WTC11 (cell line): ENCODE measurements around the gene GPR82. TPM values are rescaled to one million over a fixed set of nuclear protein-coding genes. Genes with fewer than 3 reads are reported as not detected.

Experiments used
- ATAC-seq: fragments of 200-7000 bp; cut with Tn5 transposase; 2 replicates; pipeline ENCODE4 v1.10.0; 2021; ENCODE audit warnings: mild to moderate bottlenecking, moderate library complexity
- CTCF ChIA-PET: fragments of 300-600 bp; sonication (Branson Sonifier 250); formaldehyde crosslinking; loops from one replicate; lab custom pipeline; 2021; ENCODE audit warnings: antibody characterized with exemption; lab: Charles Lee
- POLR2A ChIA-PET: fragments of 350-600 bp; sonication (Branson Sonifier 250); formaldehyde crosslinking; loops from one replicate; lab custom pipeline; 2021; ENCODE audit warnings: antibody characterized with exemption; lab: Charles Lee
- DNase-seq: peaks from one replicate; pipeline ENCODE4 v3.0.0; 2021; ENCODE audit warnings: low spot score
- H3K27ac Mint-ChIP-seq: 2 replicates; pipeline ENCODE4 v1.8.0; 2021; ENCODE audit warnings: mixed read lengths
- H3K27me3 Mint-ChIP-seq: 2 replicates; pipeline ENCODE4 v1.8.0; 2021; ENCODE audit warnings: low read depth, mild to moderate bottlenecking, moderate library complexity, mixed read lengths
- H3K36me3 Mint-ChIP-seq: 2 replicates; pipeline ENCODE4 v1.8.0; 2021; ENCODE audit warnings: mixed read lengths
- H3K4me1 Mint-ChIP-seq: 2 replicates; pipeline ENCODE4 v1.8.0; 2022; ENCODE audit warnings: mixed read lengths
- H3K4me3 Mint-ChIP-seq: 2 replicates; pipeline ENCODE4 v1.8.0; 2021; ENCODE audit warnings: mild to moderate bottlenecking, moderate library complexity, mixed read lengths
- H3K9me3 Mint-ChIP-seq: 2 replicates; pipeline ENCODE4 v1.8.0; 2021; ENCODE audit warnings: mixed read lengths
- ATF2 ChIP-seq: sonication (generic); formaldehyde crosslinking; IDR thresholded peaks from 2 replicates; pipeline ENCODE4 v1.8.1; 2022; ENCODE audit warnings: low read depth, missing genetic modification reagents, borderline replicate concordance
- CBFB ChIP-seq: sonication (generic); formaldehyde crosslinking; IDR thresholded peaks from 2 replicates; pipeline ENCODE4 v1.8.1; 2022; ENCODE audit warnings: mild to moderate bottlenecking, low read depth, missing genetic modification reagents
- CREM ChIP-seq: sonication (generic); formaldehyde crosslinking; IDR thresholded peaks from 2 replicates; pipeline ENCODE4 v1.8.1; 2022; ENCODE audit warnings: mild to moderate bottlenecking, missing genetic modification reagents, moderate library complexity
- E2F1 ChIP-seq: sonication (generic); formaldehyde crosslinking; IDR thresholded peaks from 2 replicates; pipeline ENCODE4 v1.8.0; 2022; ENCODE audit warnings: mild to moderate bottlenecking, missing genetic modification reagents
- EMX1 ChIP-seq: fragments of 250-450 bp; sonication (Bioruptor Pico); IDR thresholded peaks from 2 replicates; pipeline ENCODE4 v1.8.0; 2021; ENCODE audit warnings: mild to moderate bottlenecking
- GRHL2 ChIP-seq: fragments of 250-450 bp; sonication (Bioruptor Pico); IDR thresholded peaks from 2 replicates; pipeline ENCODE4 v1.8.0; 2022; ENCODE audit warnings: mild to moderate bottlenecking, moderate library complexity; ENCODE audit not compliant: insufficient replicate concordance, severe bottlenecking
- HMGA2 ChIP-seq: fragments of 250-450 bp; sonication (Bioruptor Pico); IDR thresholded peaks from 2 replicates; pipeline ENCODE4 v1.4.0; 2021; ENCODE audit warnings: mild to moderate bottlenecking, moderate library complexity
- IRF2 ChIP-seq: sonication (generic); formaldehyde crosslinking; IDR thresholded peaks from 2 replicates; pipeline ENCODE4 v1.8.0; 2022; ENCODE audit warnings: low read depth, missing genetic modification reagents, borderline replicate concordance
- JAZF1 ChIP-seq: fragments of 250-450 bp; sonication (Bioruptor Pico); IDR thresholded peaks from 2 replicates; pipeline ENCODE4 v1.9.0; 2021; ENCODE audit warnings: moderate library complexity, mild to moderate bottlenecking, inconsistent platforms
- JUN ChIP-seq: sonication (generic); formaldehyde crosslinking; IDR thresholded peaks from 2 replicates; pipeline ENCODE4 v1.8.0; 2023; ENCODE audit warnings: mild to moderate bottlenecking, missing genetic modification reagents
- NFATC4 ChIP-seq: fragments of 250-450 bp; sonication (Bioruptor Pico); IDR thresholded peaks from 2 replicates; pipeline ENCODE4 v1.9.0; 2021; ENCODE audit warnings: mild to moderate bottlenecking
- RORB ChIP-seq: fragments of 250-450 bp; sonication (Bioruptor Pico); IDR thresholded peaks from 2 replicates; pipeline ENCODE4 v1.9.0; 2021; ENCODE audit warnings: mild to moderate bottlenecking
- SP1 ChIP-seq: sonication (generic); formaldehyde crosslinking; conservative IDR thresholded peaks from 2 replicates; pipeline ENCODE4 v1.8.1; 2022; ENCODE audit warnings: missing genetic modification reagents
- TCF7 ChIP-seq: sonication (generic); formaldehyde crosslinking; IDR thresholded peaks from 2 replicates; pipeline ENCODE4 v1.8.0; 2022; ENCODE audit warnings: mild to moderate bottlenecking, low read depth, missing genetic modification reagents, moderate library complexity
- USF2 ChIP-seq: sonication (generic); formaldehyde crosslinking; IDR thresholded peaks from 2 replicates; pipeline ENCODE4 v1.8.1; 2023; ENCODE audit warnings: mild to moderate bottlenecking, missing genetic modification reagents, moderate library complexity
- ZNF121 ChIP-seq: sonication (generic); formaldehyde crosslinking; IDR thresholded peaks from 2 replicates; pipeline ENCODE4 v1.8.0; 2023; ENCODE audit warnings: missing genetic modification reagents
- ZNF138 ChIP-seq: sonication (generic); formaldehyde crosslinking; conservative IDR thresholded peaks from 2 replicates; pipeline ENCODE4 v1.8.1; 2022; ENCODE audit warnings: mild to moderate bottlenecking, moderate library complexity, missing genetic modification reagents
- ZNF219 ChIP-seq: sonication (generic); formaldehyde crosslinking; IDR thresholded peaks from 2 replicates; pipeline ENCODE4 v1.8.0; 2023; ENCODE audit warnings: missing genetic modification reagents, mild to moderate bottlenecking, borderline replicate concordance
- ZNF232 ChIP-seq: sonication (generic); formaldehyde crosslinking; IDR thresholded peaks from 2 replicates; pipeline ENCODE4 v1.8.0; 2022; ENCODE audit warnings: mild to moderate bottlenecking, missing genetic modification reagents
- ZNF317 ChIP-seq: sonication (generic); formaldehyde crosslinking; IDR thresholded peaks from 2 replicates; pipeline ENCODE4 v1.8.1; 2023; ENCODE audit warnings: low read depth, mild to moderate bottlenecking, moderate library complexity, missing genetic modification reagents, borderline replicate concordance
- total RNA-seq: library from RNA; stranded (reverse); gene quantifications from 3 replicates; pipeline ENCODE4 v1.2.3, GENCODE V29; 2021

Gene GPR82
- total RNA-seq, 1 experiment from 2014 or later: not detected

GRCh38 chrX:41761702-41762101 is 37.7 kb downstream of the GPR82 start:
- H3K9me3 Mint-ChIP-seq: no peaks in the 10 kb centered on the region
- CTCF ChIA-PET: no interaction called here
- no peak for TF ChIP-seq JAZF1
- no peak for TF ChIP-seq CREM (CRISPR knock-in tag)
- no peak for TF ChIP-seq EMX1 (CRISPR knock-in tag)
- TF ChIP-seq IRF2 (CRISPR knock-in tag): no peak
- no peak for TF ChIP-seq ZNF232
- no peak for TF ChIP-seq CBFB (CRISPR knock-in tag)
- no peak for TF ChIP-seq ZNF219 (CRISPR knock-in tag)
- TF ChIP-seq JUN (CRISPR knock-in tag): no peak
- TF ChIP-seq NFATC4 (CRISPR knock-in tag): no peak
- TF ChIP-seq, all 79 proteins: peak for 0
- Mint-ChIP-seq H3K36me3 (no peaks in the 10 kb centered on the region), H3K27me3 (no peaks in the 10 kb centered on the region), H3K4me3 (no peak overlapping the region), H3K27ac (no peak overlapping the region), H3K4me1 (peaks cover 20% of the 10 kb centered on the region)
- POLR2A ChIA-PET: no interaction called here
- DNase-seq (no peak), ATAC-seq (no peak)

- no peaks in the 10 kb centered on the region for H3K27me3 Mint-ChIP-seq
- H3K9me3 Mint-ChIP-seq: peaks cover 8% of the 10 kb centered on the region
- H3K27ac Mint-ChIP-seq: no peak overlapping the region
- no peak overlapping the region for H3K4me3 Mint-ChIP-seq
- peaks cover 7% of the 10 kb centered on the region for H3K36me3 Mint-ChIP-seq
- no peak for DNase-seq
- no peak for ATAC-seq
- ChIA-PET POLR2A (no interaction called here), CTCF (no interaction called here)
- H3K4me1 Mint-ChIP-seq: no peaks in the 10 kb centered on the region
- TF ChIP-seq USF2 (CRISPR knock-in tag) (no peak), ATF2 (CRISPR knock-in tag) (no peak), ZNF317 (CRISPR knock-in tag) (no peak), SP1 (CRISPR knock-in tag) (no peak), CBFB (CRISPR knock-in tag) (no peak), E2F1 (CRISPR knock-in tag) (no peak), RORB (CRISPR knock-in tag) (no peak), TCF7 (CRISPR knock-in tag) (no peak), ZNF138 (CRISPR knock-in tag) (no peak), HMGA2 (CRISPR knock-in tag) (no peak), ZNF121 (CRISPR knock-in tag) (no peak), GRHL2 (no peak)
Measured at GRCh38 chrX:41779030-41779564, 55.1 kb downstream of the GPR82 start.

Other genes starting within 250 kb of the GPR82 start
- 0.09 TPM in 1 of 3 replicates, not detected in the others for gene GPR34, start 35.2 kb upstream of the GPR82 start, total RNA-seq
- gene CASK, start 199.4 kb downstream of the GPR82 start, total RNA-seq: 54.0 to 54.6 TPM (median 54.4 TPM) in 3 replicates